Measurements from ENCODE around the gene CMYA5. TPM values are rescaled to one million over a fixed set of nuclear protein-coding genes. Genes with fewer than 3 reads are reported as not detected.
A peak's percentile ranks its signal among the peaks of the same experiment; 100 is the strongest.
"Not testable (repeated sequence)": the region's sequence is repeated elsewhere in the genome, so short reads cannot be mapped to it uniquely, and the experiment has no call there.

Gene CMYA5
- polyA plus RNA-seq (ENCODE audit: insufficient read length in 4 of 4): 10 to 100 TPM; 16.0 to 20.1 (median 16.8) TPM

DNA sequence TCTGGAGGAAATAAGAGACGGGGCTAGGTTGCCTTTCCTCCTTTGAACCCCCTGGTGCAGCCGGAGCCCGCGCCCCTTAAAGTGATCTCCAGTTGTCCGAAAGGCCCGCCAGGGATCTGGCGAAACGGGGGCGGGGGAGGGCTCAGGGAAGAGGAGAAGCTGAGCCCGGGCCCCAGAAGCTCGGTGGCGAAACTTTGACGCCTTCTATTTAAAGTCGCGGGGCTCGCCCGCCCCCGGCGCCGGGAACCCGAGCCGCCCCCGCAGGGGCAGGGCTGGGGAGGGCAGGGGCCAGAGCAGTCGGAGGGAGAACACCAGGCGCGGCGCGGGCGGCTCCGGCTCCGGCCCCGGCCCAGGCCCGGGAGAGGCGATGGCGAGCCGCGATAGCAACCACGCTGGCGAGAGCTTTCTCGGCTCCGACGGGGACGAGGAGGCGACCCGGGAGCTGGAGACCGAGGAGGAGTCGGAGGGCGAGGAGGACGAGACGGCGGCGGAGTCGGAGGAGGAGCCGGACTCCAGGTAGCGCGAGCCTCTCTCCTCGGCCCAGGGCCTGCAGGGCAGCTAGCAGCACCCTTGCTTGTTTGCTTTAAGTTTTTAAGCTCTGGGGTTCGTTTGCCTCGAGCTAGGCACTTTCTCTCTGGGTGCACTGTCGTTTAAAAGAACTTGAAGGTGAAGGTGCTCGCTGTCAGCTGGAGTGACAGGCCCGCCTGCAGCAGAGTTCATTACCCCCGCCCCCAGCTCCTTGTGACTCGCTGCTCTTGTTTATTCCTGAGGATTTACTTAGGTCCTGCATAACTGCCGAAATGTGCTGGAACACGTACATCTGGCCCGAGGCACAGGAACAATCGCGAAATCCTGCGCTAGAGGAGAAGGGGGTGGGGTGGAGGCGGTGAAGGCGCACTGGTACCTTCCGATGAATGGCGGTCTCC lies at the start of gene CMYA5:
Gene CMYA5, plus strand, starts transcription at position 296 of the 926 bp plus-strand sequence. Its CDS starts 72 bp downstream, at position 368.
- DNase-seq (ENCODE audit: low read depth in 4 of 4, low spot score in 3 of 4): peak in 3 of 4 donors; percentile 22 to 50 (median 23)

DNA sequence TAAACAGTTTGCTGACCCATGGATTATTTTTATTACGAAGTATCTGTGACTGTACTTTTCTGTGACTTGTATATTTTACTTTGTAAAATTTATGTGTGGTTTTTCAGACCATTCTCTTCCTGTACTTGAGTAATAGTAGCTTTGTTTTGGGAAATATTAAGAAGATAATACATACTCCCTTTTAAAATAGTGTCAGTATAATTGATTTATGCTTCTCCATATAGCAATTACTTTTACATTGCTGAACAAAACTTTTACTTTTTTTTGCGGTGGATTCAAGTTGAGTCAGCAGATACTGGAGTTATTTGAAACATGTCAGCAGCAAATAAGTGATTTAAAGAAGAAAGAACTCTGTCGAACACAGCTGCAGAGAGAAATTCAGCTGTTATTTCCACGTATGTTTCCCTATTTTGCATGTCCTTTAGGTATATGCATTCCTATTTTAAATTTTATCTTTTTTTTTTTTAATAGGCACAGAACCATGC lies 49.0 kb upstream of the CMYA5 start:
- DNase-seq (ENCODE audit: low read depth in 4 of 4, low spot score in 3 of 4): no peak

DNA sequence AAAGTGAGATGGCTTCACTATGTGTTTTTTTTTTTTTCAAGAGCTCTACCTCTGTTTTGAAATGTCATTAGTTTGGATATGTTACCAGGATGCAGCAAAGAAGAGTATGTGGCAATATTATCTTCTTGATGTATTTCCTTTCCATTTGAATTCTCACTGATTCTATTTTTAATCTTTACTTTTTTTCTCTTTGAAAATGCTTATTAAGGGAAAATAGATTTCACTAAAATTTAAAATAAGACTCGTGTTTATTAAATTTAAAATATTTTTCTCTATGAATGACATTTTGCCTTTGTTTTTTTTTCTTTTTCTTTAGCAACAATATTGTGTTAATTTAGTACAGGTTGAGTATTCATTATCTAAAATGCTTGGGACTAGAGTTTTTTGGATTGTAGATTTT lies 48.2 kb upstream of the CMYA5 start:
- no peak for DNase-seq (ENCODE audit: low read depth in 4 of 4, low spot score in 3 of 4)

GRCh38 chr5:79642210-79642609 lies 47.4 kb upstream of the CMYA5 start:
- DNase-seq (ENCODE audit: low read depth in 4 of 4, low spot score in 3 of 4): no peak

DNA sequence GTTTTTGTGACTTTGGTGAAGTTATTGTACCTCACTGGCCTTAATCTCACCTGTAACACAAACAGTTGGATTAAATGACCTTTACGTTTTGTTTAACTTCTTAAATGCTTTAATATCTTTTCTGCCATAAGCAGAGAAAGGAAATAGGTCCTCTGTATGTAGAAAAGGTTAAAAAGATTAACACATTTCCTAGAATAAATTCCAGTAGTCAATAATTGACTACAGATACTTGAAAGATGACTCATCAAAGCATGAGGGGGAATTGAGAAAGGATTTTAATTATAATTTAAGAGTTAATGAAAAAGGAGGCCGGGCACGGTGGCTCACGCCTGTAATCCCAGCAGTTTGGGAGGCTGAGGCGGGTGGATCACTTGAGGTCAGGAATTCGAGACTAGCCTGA lies 35.8 kb upstream of the CMYA5 start:
- no peak for DNase-seq (ENCODE audit: low read depth in 4 of 4, low spot score in 3 of 4)

- no peak for DNase-seq (ENCODE audit: low read depth in 4 of 4, low spot score in 3 of 4)
Observed at GRCh38 chr5:79663212-79663611, 26.4 kb upstream of the CMYA5 start.

- no peak for DNase-seq (ENCODE audit: low read depth in 4 of 4, low spot score in 3 of 4)
Observed at GRCh38 chr5:79666758-79667157, 22.9 kb upstream of the CMYA5 start.

DNA sequence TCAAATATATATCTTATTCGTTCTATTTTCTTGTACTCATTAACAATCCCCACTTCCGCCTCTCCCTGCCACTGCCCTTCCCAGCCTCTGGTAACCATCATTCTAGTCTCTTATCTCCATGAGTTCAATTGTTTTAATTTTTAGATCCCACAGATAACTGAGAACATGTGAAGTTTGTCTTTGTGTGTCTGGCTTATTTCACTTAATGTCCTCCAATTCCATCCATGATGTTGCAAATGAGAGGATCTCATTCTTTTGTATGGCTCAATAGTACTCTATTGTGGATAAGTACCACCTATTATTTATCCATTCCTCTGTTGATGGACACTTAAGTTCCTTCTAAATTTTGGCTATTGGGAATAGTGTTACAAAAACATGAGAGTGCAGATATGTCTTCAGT lies 17.2 kb upstream of the CMYA5 start:
- no peak for DNase-seq (ENCODE audit: low read depth in 4 of 4, low spot score in 3 of 4)

DNA sequence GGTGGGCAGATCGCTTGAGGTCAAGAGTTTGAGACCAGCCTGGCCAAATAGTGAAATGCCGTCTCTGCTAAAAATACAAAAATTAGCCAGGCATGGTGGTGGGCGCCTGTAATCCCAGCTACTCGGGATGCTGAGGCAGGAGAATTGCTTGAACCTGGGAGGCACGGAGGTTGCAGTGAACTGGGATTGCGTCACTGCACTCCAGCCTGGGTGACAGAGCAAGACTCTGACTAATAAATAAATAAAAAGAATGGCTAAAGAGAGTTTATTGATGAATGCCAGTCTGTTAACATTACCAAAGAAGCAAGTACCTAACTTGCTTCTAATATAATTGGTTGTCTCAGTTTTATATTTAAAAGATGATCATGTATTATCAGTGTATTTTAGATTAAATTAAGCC lies 13.3 kb upstream of the CMYA5 start:
- not testable (repeated sequence) for DNase-seq (ENCODE audit: low read depth in 4 of 4, low spot score in 3 of 4)

GRCh38 chr5:79682102-79682501 lies 7.5 kb upstream of the CMYA5 start:
- DNase-seq (ENCODE audit: low read depth in 4 of 4, low spot score in 3 of 4): not testable (repeated sequence)

DNA sequence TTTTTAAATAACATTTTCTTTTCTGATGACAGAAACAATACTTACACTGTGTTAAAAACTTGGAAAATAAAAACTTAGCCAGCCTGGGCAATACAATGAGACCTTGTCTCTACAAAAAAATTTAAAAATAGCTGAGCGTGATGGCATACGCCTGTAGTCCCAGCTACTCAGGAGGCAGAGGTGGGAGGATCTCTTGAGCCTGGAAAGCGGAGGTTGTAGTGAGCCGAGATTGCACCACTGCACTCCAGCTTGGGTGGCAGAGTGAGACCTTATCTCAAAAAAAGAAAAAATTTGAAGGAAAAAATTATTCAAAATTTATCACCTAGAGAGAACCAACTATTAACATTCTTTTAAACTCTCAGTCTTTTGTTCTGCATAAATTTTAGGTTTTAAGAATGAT lies 4.9 kb upstream of the CMYA5 start:
- no peak for DNase-seq (ENCODE audit: low read depth in 4 of 4, low spot score in 3 of 4)

- no peak for DNase-seq (ENCODE audit: low read depth in 4 of 4, low spot score in 3 of 4)
Observed at GRCh38 chr5:79685627-79686026, 4.0 kb upstream of the CMYA5 start.

GRCh38 chr5:79686799-79687198 lies 2.8 kb upstream of the CMYA5 start:
- no peak for DNase-seq (ENCODE audit: low read depth in 4 of 4, low spot score in 3 of 4)

GRCh38 chr5:79687889-79688288 lies 1.7 kb upstream of the CMYA5 start:
- DNase-seq (ENCODE audit: low read depth in 4 of 4, low spot score in 3 of 4): no peak

DNA sequence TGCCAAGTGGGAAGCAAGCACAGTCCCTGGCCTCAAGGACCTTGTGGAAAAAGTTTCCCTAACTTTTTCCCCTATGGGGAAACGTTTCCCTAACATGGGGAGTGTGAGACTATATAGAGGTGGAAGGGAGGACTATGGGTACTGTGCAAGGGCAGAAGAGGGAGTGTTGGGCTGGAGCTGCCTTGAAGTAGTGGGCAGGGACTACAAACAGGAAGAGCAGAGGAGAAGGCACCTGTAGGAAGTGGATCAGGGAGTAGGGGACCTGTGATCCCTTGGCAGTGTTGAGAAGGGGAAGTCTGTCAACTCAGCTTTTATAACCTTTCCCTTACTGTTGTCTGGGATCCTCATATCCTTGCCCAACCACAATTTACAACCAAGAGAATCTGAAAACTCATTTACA lies 1.4 kb downstream of the CMYA5 start:
- DNase-seq (ENCODE audit: low read depth in 4 of 4, low spot score in 3 of 4): no peak

GRCh38 chr5:79692596-79692995 lies 3.0 kb downstream of the CMYA5 start:
- no peak for DNase-seq (ENCODE audit: low read depth in 4 of 4, low spot score in 3 of 4)

DNA sequence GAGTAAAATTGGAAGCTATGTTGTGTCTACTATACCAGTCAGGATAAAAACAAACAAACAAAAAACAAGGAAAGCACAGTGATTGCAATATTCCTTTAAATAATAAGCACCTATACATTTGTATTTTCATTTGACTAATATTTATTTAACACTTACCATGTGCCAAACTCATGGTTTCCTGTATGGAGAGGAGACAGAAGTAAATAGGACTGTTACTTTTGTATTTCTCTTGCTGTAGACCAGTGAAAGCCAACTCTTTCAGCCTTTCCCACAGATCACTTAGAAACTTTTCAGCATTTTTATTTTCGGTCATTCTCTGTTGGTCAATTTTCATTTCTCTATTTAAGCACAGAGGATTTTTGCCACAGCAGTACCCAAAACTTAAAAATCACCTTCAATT lies 4.5 kb downstream of the CMYA5 start:
- DNase-seq (ENCODE audit: low read depth in 4 of 4, low spot score in 3 of 4): no peak

DNA sequence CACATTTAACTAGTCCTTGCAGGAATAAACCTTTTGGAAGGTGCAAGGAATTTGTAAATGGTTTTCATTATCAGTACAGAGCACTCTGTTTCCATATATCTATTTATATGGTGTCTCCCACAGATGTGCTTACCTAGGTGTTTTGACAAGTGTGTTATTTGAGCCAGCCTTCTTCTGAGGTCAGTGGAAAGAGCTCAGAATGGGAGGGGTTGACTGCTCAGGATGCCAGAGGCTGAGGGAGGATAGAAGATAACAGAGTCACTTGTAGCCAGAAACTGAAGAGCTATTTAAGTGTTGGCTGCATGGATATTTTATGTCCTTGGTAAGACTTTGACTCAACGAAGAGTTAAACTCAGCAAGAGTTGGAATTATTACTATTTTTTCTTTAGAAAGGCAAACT lies 5.0 kb downstream of the CMYA5 start:
- DNase-seq (ENCODE audit: low read depth in 4 of 4, low spot score in 3 of 4): peak in 1 of 4 donors; percentile 45

DNA sequence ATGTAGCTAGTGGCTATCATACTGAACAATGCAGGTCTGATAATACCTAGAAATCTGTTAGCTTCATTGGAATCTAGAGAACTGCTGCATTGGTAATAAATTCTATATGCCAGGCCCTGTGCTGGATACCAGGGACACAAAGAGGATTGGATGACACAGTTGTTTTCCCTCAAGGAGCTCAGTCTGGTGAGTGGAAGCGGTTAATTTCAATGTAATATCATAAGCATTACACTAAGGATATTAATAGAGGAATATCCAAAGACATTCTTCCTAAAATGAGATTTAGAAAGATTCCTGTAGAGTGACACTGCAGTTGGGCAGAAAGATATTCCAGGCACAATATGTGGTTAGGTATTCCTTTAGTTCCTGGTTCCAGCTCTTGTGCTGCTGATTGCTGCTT lies 5.9 kb downstream of the CMYA5 start:
- DNase-seq (ENCODE audit: low read depth in 4 of 4, low spot score in 3 of 4): no peak

- DNase-seq (ENCODE audit: low read depth in 4 of 4, low spot score in 3 of 4): no peak
Observed at GRCh38 chr5:79697222-79698170, 7.9 kb downstream of the CMYA5 start.

DNA sequence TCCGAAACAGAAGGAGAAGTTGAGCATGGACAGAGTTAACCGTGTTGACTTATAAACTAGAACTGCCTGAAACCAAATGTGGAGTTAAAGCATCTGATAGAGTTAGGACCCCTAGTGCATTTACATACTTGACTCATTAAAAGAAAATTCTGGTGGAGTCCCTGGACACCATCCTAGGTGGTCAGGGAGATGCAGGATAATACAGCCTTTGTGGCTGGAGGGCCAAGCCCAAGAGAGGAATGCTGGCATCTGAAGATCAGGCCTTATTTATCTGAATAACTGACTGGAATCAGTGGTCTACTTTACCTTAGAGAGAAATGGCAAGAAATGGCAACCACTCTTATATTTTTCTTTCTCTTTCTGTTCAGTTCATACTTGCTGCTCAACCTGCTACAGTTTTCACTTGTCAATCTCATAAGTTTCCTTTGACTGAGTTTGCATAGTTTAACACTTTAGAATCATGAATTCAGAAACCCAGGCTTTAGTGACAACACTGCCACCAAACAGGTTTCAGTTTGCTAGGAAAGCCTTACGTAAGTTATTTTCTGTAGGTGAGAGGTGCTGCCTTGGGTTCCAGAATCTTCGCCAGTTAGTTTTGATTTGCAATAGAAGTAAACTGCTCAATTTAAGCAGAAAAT lies 10.2 kb downstream of the CMYA5 start:
- DNase-seq (ENCODE audit: low read depth in 4 of 4, low spot score in 3 of 4): no peak
